GM21447 (cell line): ENCODE measurements around the gene FIGN.

Experiments
- ATAC-seq: cut with Tn5 transposase; IDR thresholded peaks from one replicate; pipeline ENCODE4 v1.9.1; 2021; ENCODE audit not compliant: unreplicated experiment

Gene FIGN

DNA sequence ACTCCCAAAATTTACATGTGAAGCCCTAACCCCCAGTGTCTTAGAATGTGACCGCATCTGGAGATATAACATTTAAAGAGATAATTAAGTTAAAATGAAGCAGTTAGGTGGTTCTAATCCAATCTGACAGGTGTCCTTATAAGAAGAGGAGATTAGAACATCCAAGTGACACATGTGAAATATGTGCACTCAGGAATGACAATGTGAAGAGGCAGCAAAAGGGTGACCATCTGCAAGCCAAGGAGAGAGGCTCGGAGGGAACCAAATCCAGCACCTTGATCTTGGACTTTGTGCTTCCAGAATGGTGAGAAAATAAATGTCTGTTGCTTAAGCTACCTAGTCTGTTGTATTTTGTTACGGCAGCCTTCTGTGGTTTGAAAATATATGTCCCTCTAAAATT, 165.4 kb downstream of the FIGN start:
- ATAC-seq, result no peak

DNA sequence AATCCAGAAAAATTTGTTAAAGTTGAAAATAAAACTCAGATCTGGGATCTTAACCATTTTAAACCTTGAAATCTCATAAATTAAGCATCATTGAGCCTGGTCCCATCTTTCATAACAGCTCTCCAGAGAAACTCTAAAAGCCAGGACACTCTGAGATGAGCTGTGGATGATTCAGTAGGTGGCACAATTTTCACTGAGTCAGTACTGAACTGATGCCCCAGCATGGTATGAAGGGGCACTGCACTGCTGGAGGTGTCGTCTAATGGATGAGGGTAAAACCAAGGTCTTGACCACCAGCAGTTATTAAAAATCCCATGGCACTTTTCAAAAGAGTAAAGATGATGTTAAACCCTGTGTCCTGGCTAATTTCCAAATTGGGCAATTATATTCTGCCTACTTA, 170.6 kb downstream of the FIGN start:
- no peak for ATAC-seq

DNA sequence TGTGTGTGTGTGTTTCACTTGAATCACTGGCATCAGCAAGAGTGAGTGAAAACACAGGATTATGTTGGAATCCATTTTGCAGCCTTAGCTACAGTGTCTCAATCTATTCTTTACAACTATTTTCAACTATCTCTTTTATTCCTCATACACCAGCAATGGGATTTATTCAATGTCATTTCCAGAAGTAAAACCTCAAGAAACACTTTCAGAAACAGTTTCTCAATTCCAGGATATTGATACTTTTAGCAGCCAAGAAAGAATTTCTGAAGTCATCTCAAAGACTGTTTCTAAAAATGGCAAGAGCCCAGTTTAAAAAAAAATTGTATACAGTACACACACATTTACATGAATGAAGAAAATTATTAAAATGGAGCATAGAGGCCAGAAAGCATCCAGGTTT, 171.6 kb downstream of the FIGN start:
- no peak for ATAC-seq

DNA sequence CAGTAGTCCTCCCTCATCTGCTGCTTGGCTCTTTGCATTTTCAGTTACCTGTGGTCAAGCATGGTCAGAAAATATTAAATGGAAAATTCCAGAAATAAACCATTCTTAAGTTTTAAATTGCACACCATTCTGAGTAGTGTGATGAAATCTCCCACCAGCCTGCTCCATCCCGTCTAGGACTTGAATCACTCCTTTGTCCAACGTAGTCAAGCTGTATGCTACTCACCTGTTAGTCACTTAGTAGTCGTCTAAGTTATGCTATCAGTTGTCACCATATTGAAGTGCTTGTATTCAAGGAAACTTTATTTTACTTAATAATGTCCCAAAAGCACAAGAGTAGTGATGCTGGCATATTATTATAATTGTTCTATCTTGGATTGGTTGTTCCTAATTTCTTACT, 172.5 kb downstream of the FIGN start:
- no peak for ATAC-seq

DNA sequence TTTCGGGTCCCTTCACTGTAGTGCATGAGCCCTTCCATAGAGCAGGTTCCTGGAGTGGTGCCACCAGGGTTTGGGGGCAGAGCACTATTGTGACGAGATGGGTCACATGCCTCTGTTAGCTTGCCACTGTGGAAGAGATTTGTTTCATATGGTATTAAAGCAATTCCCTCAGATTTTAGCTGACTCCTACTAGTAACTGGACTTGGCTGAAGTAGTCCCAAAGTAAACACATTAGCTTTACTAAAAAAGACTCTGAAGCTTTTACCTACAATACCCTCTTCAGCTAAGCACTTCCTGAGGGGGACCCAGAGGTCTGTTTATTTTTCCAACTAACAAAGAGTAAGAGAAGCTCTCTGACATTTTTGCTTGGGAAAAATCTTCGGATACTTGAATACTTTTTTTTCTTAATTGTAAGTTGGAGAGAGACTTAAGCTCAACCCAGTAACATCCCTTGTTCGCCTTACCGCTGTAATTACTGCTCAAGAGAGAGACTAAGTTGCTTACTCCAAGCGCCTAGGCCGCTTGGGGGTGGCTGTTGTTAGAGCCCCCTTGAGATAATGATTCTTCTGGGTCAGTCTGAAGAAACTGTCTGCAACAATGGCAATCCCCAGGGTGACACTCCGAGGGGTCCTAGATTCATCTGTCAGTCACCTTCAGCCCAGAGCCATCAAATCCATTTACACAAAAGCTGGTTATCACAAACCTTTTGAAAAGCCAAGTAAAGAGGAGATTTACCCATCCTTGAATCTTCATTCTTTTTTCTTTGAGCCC, 177.4 kb downstream of the FIGN start:
- no peak for ATAC-seq

DNA sequence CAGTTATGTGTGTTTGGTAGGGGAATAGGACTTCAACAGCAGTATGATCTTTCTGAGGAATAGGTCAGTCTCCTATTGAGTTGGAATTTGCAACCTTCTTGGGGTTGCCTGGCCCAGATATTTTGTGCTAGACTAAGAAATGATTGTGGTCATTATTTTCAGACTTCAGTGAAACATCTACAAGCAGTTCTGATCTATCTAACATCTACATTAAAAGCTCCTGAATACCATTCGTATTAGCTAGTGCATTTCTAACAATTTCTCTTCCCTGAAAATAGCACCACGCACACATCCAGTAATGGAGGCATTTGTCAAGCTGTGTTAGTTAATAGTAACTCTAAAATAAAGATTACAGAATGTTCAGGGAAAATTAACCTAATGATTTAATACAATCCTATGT, 179.3 kb downstream of the FIGN start:
- no peak for ATAC-seq

DNA sequence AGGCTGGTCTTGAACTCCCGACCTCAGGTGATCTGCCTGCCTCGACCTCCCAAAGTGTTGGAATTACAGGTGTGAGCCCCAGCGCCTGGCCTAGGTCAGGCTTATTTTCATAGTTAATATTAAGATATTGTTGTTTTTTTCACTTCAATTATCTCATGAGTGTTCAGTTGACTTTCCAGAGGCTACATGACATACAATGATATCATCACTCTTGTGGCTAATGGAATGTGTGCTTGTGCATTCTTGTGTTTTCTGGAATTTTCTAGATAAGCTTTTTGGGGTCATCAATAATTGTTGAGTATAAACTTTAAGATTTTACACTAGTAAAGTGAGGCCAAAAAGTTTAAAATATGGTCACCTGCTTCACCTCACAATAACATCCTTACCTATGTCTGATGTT, 180.9 kb downstream of the FIGN start:
- ATAC-seq, result no peak

DNA sequence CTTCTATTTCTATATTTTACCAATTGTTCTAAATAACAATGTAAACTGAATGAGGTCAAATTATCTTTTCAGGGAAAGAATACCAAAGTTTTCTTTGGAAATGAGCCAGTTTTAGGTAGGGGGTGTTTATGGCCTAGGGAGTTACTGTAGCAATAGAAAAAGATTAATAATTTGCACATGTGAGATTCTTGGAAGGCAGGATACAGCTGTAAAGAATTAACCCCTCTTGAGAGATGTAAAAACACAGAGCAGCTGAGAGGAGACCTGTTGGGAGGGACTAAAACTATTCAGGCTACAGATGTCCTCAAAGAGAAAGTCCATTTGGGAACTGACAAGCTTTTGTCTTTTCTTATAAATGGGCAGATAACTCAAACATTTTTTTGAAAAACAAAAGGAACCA, 182.2 kb downstream of the FIGN start:
- no peak for ATAC-seq

DNA sequence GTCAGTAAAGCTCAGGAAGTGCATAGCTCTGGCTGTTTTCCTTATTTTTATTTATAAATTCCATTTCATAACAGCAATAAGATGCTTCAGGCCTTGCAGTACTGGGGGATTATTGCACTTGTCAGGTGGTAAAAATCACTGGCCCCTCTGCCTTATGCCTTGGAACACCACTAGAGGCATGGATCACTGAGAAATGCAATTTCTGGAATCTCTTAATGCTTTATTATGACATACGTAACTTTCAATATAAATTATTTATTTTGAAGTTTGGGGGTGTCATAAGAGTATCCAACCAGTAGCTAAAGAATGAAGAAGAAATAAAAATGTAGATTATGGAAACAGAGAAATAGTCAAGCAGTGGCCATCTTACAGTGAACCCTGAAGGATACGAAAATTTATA, 183.1 kb downstream of the FIGN start:
- ATAC-seq, result no peak

DNA sequence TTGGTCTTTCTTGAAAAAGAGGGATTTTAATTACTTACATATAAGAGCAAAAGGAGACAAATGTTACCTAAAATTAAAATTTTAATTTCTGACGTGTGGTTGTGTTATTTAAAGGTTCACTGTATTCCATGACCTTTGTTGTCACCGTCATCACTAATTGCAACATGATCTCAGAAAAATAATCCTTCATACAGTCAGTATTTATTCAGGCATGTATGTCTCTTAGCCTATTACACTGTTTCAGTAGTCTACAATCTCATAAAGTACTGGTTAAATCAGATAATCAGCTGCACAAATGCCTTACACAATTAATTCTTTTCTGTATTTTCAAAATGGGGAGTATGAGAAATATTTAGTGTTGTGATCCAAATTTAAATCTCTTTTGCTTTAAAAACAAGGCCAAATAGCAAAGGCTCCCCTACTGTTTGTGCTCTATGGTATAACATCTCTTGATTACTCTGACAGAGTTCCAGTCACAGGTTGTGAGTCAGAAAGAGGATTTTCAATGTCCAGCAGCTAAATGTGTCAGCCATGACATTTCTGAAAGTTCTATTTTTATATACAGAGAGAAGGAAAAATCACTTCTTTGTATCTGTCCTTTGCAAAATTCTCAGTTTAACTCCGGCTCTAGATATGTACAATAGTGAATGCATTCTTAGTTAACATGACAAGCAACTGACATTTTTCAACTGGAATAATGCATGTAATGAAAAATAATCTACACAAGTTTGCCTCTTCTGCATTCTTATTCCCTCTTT, 184.0 kb downstream of the FIGN start:
- no peak for ATAC-seq

DNA sequence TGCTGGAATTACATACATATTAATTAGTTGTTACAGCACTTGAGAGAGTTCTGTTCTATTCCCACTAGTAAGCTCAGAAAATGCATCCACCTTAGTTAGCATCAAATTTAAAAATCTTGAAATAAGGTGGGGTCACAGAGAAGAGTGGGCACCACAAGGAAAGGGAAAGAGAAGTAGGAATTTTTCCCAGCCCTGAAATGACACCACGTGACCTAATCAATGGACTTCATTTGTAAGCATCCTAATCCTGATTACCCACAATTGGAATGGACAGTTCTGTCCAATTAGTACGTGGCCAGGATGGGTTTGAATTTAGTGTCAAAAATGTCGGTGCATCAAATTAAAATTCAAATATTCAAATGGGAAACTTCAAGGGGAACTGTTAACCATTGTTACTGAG, 186.8 kb downstream of the FIGN start:
- ATAC-seq, result no peak
